ENCODE measurements around the gene FAP.

Gene FAP

GRCh38 chr2:162242586-162243280 is 512 bp downstream of the FAP start:
- no peak for DNase-seq (ENCODE audit: low read depth in 3 of 3)

- DNase-seq (ENCODE audit: low read depth in 3 of 3): no peak
These were observed 1.7 kb downstream of the FAP start for GRCh38 chr2:162241571-162241970.

GRCh38 chr2:162234620-162235462 is 8.4 kb downstream of the FAP start:
- no peak for DNase-seq (ENCODE audit: low read depth in 3 of 3)

- DNase-seq (ENCODE audit: low read depth in 3 of 3): no peak
These were observed 10.0 kb downstream of the FAP start for GRCh38 chr2:162233197-162233596.

- DNase-seq (ENCODE audit: low read depth in 3 of 3): no peak
These were observed 10.6 kb downstream of the FAP start for GRCh38 chr2:162232671-162233070.

- no peak for DNase-seq (ENCODE audit: low read depth in 3 of 3)
These were observed 11.2 kb downstream of the FAP start for GRCh38 chr2:162232027-162232426.

- DNase-seq (ENCODE audit: low read depth in 3 of 3): no peak
These were observed 12.5 kb downstream of the FAP start for GRCh38 chr2:162230761-162231160.

- no peak for DNase-seq (ENCODE audit: low read depth in 3 of 3)
These were observed 16.4 kb downstream of the FAP start for GRCh38 chr2:162226836-162227235.

GRCh38 chr2:162221064-162221463 is 22.2 kb downstream of the FAP start:
- peak; percentile 26 to 53 (median 46) for DNase-seq (ENCODE audit: low read depth in 3 of 3)

- no peak for DNase-seq (ENCODE audit: low read depth in 3 of 3)
These were observed 22.9 kb downstream of the FAP start for GRCh38 chr2:162220368-162220767.

GRCh38 chr2:162219426-162219825 is 23.8 kb downstream of the FAP start:
- DNase-seq (ENCODE audit: low read depth in 3 of 3): no peak

- no peak for DNase-seq (ENCODE audit: low read depth in 3 of 3)
These were observed 25.6 kb downstream of the FAP start for GRCh38 chr2:162217598-162217997.

GRCh38 chr2:162215162-162215561 is 28.1 kb downstream of the FAP start:
- no peak for DNase-seq (ENCODE audit: low read depth in 3 of 3)

GRCh38 chr2:162212366-162212765 is 30.9 kb downstream of the FAP start:
- no peak for DNase-seq (ENCODE audit: low read depth in 3 of 3)

GRCh38 chr2:162211732-162212131 is 31.5 kb downstream of the FAP start:
- DNase-seq (ENCODE audit: low read depth in 3 of 3): no peak

- DNase-seq (ENCODE audit: low read depth in 3 of 3): no peak
These were observed 32.9 kb downstream of the FAP start for GRCh38 chr2:162210385-162210784.

GRCh38 chr2:162202203-162202602 is 41.0 kb downstream of the FAP start:
- DNase-seq (ENCODE audit: low read depth in 3 of 3): no peak

- DNase-seq (ENCODE audit: low read depth in 3 of 3): no peak
These were observed 42.6 kb downstream of the FAP start for GRCh38 chr2:162200636-162201035.

GRCh38 chr2:162199913-162200312 is 43.3 kb downstream of the FAP start:
- no peak for DNase-seq (ENCODE audit: low read depth in 3 of 3)

- DNase-seq (ENCODE audit: low read depth in 3 of 3): no peak
These were observed 45.0 kb downstream of the FAP start for GRCh38 chr2:162198239-162198638.

GRCh38 chr2:162197069-162197825 is 46.0 kb downstream of the FAP start:
- DNase-seq (ENCODE audit: low read depth in 3 of 3): no peak

- no peak for DNase-seq (ENCODE audit: low read depth in 3 of 3)
These were observed 46.6 kb downstream of the FAP start for GRCh38 chr2:162196638-162197037.

All from stimulated activated CD4-positive, alpha-beta T cell treated with anti-CD3 and anti-CD28 coated beads, TNF-alpha, amount 100 ng/mL, for 48 hours (primary cell).